Measurements from ENCODE around the gene RIMS4. TPM values are rescaled to one million over a fixed set of nuclear protein-coding genes. Genes with fewer than 3 reads are reported as not detected.

RIMS4 gene
- total RNA-seq, 2 experiments from 2014 or later, result not detected

DNA sequence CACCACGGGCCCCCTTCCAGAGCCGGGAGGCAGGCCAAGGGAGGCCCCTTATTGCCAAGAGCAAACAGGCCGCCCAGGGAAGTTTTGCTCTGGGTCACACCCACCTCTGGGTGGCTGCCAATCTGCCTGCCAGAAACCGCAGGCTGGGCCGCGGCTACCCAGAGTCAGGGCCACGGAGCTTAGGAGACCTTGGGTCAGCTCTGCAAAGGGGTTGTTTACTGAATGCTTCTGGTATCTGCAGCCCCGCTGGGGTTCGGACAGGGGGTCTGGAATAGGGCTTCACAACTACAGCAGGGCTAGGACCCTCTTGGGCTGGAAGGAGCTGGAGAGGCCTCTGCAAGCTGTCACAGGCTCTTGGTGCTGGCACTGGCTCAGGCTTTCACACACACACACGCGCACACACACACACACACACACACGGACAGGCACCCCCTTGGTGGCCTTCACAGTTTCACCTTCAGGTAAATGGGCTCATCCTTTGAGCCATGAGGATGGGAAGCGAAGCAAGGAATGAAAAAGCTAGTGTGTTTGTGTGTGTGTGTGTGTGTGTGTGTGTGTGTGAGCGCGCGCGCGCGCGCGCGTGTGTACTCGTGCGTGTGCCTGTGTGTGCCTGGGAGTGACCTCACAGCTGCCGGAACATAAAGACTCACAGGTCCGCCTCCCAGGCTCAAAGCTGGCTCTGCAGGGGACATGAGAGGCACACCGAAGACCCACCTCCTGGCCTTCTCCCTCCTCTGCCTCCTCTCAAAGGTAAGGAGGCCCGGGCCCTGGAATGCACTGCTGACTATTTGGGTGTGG lies 95.4 kb downstream of the RIMS4 start, which contains the start of gene CCN5:
Gene CCN5, plus strand, starts transcription at position 669 of the 798 bp plus-strand sequence. Its CDS starts 22 bp downstream, at position 691.
- POLR2A ChIA-PET, result no interaction called here
- no peaks in the 10 kb centered on the region for H3K27me3 Mint-ChIP-seq
- intact Hi-C loops (cut with micrococcal nuclease), result no loop called here
- CTCF ChIA-PET, result no interaction called here
- no peak for DNase-seq
- no peak within 1 kb of the TSS for H3K4me3 Mint-ChIP-seq
- H3K9me3 Mint-ChIP-seq, result no peaks in the 10 kb centered on the region
- no peak within 1 kb of the TSS for H3K27ac Mint-ChIP-seq
- no peaks in the 10 kb centered on the region for H3K36me3 Mint-ChIP-seq (ENCODE audit: low read depth)
- TF ChIP-seq, protein P1, sequence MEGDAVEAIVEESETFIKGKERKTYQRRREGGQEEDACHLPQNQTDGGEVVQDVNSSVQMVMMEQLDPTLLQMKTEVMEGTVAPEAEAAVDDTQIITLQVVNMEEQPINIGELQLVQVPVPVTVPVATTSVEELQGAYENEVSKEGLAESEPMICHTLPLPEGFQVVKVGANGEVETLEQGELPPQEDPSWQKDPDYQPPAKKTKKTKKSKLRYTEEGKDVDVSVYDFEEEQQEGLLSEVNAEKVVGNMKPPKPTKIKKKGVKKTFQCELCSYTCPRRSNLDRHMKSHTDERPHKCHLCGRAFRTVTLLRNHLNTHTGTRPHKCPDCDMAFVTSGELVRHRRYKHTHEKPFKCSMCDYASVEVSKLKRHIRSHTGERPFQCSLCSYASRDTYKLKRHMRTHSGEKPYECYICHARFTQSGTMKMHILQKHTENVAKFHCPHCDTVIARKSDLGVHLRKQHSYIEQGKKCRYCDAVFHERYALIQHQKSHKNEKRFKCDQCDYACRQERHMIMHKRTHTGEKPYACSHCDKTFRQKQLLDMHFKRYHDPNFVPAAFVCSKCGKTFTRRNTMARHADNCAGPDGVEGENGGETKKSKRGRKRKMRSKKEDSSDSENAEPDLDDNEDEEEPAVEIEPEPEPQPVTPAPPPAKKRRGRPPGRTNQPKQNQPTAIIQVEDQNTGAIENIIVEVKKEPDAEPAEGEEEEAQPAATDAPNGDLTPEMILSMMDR (IDR thresholded peaks at IDR 0.05), result no peak
- ATAC-seq, result no peak
- no peaks in the 10 kb centered on the region for H3K4me1 Mint-ChIP-seq (ENCODE audit: low read depth)

DNA sequence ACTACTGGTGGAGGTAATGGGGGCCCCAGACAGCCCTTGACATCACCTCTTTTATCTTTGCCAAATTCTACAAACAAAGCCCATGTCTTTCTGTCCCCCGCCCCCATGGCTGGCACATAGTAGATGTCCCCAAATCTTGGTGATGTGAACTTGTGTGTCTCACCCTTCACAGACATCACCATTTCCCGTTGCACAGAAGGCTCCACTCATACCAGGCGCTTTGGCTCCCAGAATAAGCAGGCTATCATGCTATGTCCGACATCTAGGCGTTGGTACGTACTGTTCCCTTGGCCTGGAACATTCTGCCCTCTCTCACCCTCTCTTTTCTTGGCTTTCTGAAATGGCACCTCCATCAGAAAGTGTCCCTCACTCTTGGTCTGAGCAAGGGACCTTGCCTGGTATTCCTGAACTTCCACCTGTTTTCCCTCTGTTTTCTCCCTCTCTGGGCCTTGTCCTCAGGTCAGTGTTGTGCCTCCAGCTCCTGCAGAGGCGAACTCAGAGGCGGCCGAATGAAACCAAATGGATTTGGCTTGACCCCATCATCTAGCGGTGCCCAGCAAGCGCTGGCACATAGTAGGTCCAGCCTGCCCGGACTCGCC lies 96.1 kb downstream of the RIMS4 start:
- intact Hi-C loops (cut with micrococcal nuclease), result no loop called here
- ATAC-seq (no peak), DNase-seq (no peak)
- Mint-ChIP-seq H3K27me3 (no peaks in the 10 kb centered on the region), H3K9me3 (no peaks in the 10 kb centered on the region), H3K36me3 (ENCODE audit: low read depth) (no peaks in the 10 kb centered on the region), H3K4me1 (ENCODE audit: low read depth) (no peaks in the 10 kb centered on the region), H3K27ac (no peak overlapping the region), H3K4me3 (no peak overlapping the region)
- ChIA-PET CTCF (no interaction called here), POLR2A (no interaction called here)
- TF ChIP-seq, protein P1 (IDR thresholded peaks at IDR 0.05), result no peak

DNA sequence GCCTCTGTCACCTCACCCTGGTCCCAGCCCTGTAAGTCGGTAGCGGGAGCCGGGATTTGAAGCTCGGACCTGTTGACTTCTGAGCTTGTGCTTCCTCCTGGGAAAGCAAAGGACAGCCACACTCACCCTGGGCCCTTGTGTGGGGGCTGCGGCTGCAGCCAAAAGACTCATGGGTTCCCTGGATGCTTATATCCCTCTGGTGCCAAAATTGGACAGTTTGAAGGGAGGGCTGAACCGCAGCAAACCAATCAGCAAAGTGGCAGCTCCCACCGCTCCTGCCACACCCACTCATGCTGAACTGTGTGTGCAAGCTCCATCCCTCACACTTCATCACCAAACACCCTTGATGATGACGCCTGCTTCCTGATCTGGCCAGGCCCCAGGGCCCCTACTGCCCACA lies 99.1 kb downstream of the RIMS4 start:
- Mint-ChIP-seq H3K4me1 (ENCODE audit: low read depth) (no peaks in the 10 kb centered on the region), H3K36me3 (ENCODE audit: low read depth) (no peaks in the 10 kb centered on the region), H3K4me3 (no peak overlapping the region), H3K9me3 (no peaks in the 10 kb centered on the region), H3K27me3 (no peaks in the 10 kb centered on the region), H3K27ac (no peak overlapping the region)
- ChIA-PET CTCF (interaction anchor here (0.9 kb wide), 1 partner anchor 26 kb away, joined by 3 read pairs; no protein-coding TSS in a partner anchor), POLR2A (interaction anchor here (0.8 kb wide), 1 partner anchor 173 kb away, joined by 3 read pairs; no protein-coding TSS in a partner anchor)
- TF ChIP-seq, protein P1 (IDR thresholded peaks at IDR 0.05), result no peak
- DNase-seq (no peak), ATAC-seq (no peak)
- intact Hi-C loops (cut with micrococcal nuclease), result no loop called here

DNA sequence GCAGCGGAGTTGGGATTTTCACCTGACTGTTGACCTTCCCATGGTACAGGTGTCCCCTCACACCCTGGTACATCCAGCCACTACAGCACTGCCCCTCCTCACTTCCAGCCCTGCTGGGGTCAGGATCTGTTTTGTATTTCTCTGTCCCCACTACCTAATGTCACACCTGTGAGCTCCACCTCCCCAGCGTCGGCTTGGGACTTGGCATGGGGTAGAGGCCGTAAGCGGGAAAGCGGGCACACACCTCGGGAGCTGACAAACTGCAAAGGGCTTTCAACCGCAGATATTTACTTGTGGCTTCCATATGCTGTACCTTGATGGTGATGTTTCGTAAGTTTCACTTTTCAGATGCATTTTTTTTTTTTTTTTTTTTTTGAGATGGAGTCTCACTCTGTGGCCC lies 100.5 kb downstream of the RIMS4 start:
- Mint-ChIP-seq H3K4me3 (no peak overlapping the region), H3K36me3 (ENCODE audit: low read depth) (no peaks in the 10 kb centered on the region), H3K27ac (no peak overlapping the region), H3K27me3 (no peaks in the 10 kb centered on the region), H3K4me1 (ENCODE audit: low read depth) (no peaks in the 10 kb centered on the region), H3K9me3 (no peaks in the 10 kb centered on the region)
- ATAC-seq (no peak), DNase-seq (no peak)
- CTCF ChIA-PET, result interaction anchor here (1.1 kb wide), 1 partner anchor 14 kb away, joined by 3 read pairs; no protein-coding TSS in a partner anchor
- POLR2A ChIA-PET, result no interaction called here
- TF ChIP-seq, protein P1 (IDR thresholded peaks at IDR 0.05), result no peak
- intact Hi-C loops (cut with micrococcal nuclease), result no loop called here

DNA sequence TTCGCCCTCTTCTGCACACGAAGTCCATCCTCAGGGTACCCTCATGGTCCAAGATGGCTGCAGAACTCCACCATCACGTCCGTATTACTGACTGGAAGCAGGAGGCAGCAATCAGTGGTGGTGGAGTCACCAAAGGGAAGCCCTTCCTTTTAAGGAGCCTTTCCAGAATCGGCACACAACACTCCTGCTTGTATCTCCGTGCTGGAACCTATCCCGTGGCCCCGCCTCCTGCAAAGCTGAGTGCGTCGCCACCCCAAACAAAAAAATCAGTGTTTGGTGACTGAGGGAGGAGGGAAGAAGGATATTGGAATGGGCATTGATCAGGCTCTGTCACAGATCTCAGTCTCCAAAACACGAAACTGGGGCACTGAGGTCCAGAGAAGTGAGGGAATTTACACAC lies 101.0 kb downstream of the RIMS4 start:
- ChIA-PET CTCF (no interaction called here), POLR2A (no interaction called here)
- intact Hi-C loops (cut with micrococcal nuclease), result no loop called here
- TF ChIP-seq, protein P1 (IDR thresholded peaks at IDR 0.05), result no peak
- no peak for ATAC-seq
- Mint-ChIP-seq H3K9me3 (no peaks in the 10 kb centered on the region), H3K27me3 (no peaks in the 10 kb centered on the region), H3K4me3 (no peak overlapping the region), H3K4me1 (ENCODE audit: low read depth) (no peaks in the 10 kb centered on the region), H3K36me3 (ENCODE audit: low read depth) (no peaks in the 10 kb centered on the region), H3K27ac (no peak overlapping the region)
- DNase-seq, result no peak

Measured in activated CD8-positive, alpha-beta T cell treated with anti-CD3 and anti-CD28 coated beads for 36 hours (primary cell).